GM19099 (cell line): Measurements from ENCODE around the gene UBR3.

ENCODE experiments used
- POLR2A ChIP-seq: IDR thresholded peaks from 3 replicates; pipeline ENCODE4 v1.6.1; 2011; ENCODE audit warnings: low read depth; ENCODE audit not compliant: insufficient read length; ENCODE audit errors: extremely low read depth

The UBR3 gene

DNA sequence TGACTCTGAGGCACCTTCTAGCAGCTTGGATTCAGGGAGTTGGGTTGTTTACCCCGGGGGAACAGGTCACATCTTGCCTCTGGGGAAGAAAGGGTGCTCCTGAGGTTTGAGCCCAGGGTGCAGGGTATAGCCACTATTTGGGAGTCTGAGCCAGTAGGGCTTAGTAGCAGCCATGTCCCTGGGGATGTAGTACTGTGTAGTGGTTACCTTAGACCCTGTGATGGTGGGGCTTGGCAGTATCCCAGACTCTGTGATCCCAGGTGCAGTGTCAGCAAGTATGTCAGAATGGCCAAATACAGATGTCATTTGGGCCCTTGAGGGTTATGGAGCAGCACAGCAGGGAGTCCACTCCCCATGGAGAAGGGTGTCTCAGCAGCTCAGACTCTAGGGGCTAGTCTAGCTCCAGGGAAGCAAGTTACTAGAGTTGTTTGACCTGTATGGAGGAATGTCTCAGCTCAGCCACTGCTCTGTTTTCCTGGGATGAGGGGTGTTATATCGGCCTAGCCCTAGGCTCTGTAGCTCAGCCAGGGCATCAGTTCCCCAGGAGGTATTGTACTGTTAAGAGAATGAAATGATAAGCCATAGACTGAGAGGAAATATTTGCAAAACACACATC is 151.3 kb downstream of the UBR3 start:
- no peak for TF ChIP-seq POLR2A

DNA sequence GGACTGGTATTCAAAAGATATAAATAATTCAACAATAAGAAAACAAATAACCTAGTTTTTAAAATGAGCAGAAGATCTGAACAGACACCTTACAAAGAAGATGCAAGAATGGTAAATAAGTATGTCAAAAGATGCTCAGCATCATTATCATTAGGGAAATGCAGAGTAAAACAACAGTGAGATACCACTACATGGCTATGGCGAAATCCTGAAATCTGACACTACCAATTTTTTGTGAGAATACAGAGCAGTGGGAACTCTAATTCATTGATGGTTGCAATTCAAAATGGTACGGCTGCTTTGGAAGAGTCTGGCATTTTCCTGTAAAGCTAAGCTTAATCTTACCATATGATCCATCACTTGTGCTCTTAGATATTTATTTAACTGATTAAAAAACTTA is 151.8 kb downstream of the UBR3 start:
- no peak for TF ChIP-seq POLR2A

DNA sequence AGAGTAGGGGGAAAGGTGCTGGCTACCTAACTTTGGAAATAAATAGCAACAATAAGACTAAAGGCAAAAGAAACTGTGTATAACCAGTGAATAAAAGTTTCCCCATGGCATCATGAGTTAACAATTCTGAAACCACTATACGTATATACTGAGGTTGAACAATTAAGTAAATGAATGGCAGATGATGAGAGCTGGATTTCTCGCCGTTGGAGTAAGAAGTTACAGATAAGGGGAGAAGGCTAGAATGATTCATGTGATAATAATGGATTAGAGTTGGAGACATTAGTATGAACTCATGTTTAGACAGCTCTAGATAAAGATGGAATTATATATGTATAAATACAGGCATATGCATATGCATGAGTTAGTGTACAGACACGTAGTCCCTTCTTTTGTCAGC is 152.7 kb downstream of the UBR3 start:
- no peak for TF ChIP-seq POLR2A

DNA sequence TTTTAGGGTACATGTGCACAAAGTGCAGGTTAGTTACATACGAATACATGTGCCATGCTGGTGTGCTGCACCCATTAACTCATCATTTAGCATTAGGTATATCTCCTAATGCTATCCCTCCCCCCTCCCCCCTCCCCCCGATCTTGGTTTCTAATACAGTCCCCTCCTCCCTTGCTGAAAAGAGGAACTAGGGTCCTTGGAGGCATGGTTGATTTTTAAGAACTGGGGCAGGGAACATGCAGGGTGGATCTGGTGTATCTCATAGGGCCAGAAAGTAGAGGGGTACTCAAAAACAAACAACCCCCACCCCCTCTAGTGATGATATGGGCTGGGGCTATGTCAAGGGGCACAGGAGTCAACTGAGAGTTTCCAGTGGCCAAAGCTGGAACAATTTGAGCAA is 153.4 kb downstream of the UBR3 start:
- TF ChIP-seq POLR2A: no peak

DNA sequence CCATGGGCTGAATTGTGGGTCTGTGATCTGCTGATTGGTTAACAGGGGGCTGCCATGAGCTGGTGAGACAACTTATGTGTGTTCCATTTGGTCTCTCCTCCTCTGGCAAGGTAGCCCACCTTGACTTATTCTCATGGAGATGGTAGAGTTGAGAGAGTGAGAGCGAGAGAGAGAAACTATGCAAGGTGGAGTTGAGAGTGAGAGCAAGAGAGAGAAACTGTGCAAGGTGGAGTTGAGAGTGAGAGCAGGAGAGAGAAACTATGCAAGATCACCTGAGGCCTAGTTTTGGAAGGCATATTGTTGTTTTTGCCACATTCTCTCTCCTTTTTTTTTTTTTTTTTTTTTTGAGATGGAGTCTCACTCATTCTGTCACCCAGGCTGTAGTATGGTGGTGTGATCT is 155.7 kb downstream of the UBR3 start:
- no peak for TF ChIP-seq POLR2A

DNA sequence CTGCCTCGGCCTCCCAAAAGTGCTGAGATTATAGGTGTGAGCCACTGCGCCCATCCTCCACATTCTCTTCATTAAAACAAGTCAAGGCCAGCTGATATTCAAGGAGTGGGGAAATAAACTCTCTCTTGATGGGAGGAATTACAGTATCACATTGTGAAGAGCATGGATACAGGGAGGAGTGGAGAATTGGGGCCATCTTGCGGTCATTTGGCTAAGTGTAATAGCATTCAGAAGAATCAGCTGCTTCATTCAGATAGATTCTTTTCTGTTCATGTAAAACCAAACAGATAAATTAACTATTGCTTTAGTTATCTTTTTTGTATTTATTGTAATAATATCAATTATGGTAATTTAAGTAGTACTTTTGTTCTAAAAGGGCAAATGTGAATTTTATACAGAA is 156.3 kb downstream of the UBR3 start:
- TF ChIP-seq POLR2A: no peak

DNA sequence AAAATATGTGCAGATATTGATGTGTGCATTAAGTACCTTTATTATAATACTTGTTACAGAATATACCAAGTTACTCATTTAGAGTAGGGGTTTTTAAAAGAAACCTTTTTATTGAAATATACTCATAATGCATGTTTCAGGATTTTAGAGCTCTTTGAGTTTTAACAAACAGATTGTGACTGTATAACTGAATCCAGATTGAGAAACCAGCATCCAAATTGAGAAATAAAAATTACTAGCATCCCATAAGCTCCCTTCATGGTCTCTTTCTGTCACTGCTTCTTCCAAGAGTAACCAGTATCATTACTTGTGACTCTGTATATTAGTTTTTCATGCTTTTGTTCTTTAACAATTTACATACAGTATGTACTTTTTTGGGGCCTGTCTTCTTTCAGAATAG is 156.9 kb downstream of the UBR3 start:
- TF ChIP-seq POLR2A: no peak

DNA sequence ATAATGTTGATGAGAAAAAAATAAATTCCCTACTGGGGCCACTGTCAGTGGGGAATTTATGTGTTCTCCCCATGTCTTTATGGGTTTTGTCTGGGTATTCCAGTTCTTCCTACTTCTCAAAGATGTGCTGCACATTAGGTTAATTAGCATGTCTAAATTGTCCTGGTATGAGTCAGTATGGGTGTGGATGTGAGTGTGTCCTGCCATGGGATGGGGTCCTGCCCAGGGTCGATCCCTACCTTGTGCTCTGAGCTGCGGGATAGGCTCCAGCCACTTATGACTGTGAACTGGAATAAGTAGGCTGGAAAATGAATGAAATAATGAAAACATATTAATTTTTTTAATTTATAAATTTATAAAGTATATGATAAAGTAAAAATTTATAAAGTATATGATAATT is 167.5 kb downstream of the UBR3 start:
- TF ChIP-seq POLR2A: no peak

DNA sequence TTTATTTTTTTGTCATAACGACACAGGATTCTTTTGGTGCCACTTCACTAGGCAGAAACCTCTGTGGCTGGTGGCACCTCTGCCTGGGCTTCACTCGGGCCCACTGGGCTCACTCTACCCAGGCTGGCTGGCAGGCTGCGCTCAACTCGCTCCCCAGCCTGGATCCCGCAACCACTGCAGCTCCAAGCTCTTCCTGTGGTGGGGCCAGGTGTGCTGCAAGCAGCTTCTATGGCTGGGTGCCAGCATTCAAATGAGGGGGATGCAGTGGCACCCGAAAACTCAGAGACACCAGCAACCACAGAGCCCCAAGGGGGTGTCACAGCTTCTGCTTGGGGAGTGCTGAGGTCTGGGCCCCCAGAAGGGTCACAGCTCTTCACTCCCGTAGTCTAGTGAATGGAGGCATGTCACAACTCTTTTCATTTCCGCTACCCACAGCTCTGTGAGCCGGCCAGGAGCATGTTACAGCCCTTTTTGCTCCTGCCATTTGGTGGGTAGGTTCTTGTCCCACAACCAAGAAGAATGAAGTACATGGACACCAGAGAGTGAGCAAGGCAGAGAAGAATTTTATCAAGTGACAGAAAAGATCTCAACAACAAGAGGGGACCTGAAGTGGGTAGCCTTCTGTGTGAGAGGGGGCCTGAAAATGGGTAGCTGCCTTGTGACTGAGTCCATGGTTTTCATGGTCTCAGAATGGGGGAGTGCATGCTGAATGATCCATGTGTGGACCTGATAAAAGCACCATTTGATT is 170.1 kb downstream of the UBR3 start:
- no peak for TF ChIP-seq POLR2A

DNA sequence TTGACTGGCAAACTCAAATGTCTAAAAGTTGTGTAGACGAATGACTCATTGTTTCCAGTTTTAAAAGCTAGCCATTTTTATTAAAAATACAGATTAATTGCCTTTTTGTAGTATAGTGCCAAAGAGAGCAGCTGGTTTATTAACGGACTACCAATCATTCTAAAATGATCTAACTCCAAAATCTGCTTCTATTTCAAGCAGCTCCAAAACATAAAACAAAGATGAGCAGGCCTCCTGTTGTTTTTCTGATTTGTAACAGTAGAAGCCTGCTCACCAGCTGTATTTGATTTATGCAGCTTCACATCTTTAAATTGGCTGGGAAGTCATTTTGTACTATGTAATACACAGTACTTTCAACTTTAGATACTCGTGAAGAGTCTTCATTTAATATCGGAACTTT is 171.8 kb downstream of the UBR3 start:
- TF ChIP-seq POLR2A: no peak

DNA sequence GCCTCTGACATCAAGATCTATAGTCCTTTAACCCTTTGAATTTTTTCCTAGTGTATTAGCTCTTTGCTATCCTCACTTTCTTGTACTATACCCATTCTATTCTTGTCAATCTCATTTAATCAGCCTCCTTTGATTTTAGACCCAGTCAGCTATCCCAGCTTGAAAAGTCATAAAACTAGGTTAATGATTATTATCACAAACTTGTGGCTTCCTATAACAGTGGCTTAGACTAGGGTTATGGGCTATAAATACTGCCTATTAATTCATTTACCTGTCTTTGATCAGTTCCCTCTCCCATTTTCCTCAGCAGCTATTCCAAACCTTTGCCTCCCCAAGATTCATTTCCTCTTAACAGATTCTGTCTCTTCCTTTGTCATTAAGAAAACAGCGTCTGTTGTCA is 174.8 kb downstream of the UBR3 start:
- no peak for TF ChIP-seq POLR2A

DNA sequence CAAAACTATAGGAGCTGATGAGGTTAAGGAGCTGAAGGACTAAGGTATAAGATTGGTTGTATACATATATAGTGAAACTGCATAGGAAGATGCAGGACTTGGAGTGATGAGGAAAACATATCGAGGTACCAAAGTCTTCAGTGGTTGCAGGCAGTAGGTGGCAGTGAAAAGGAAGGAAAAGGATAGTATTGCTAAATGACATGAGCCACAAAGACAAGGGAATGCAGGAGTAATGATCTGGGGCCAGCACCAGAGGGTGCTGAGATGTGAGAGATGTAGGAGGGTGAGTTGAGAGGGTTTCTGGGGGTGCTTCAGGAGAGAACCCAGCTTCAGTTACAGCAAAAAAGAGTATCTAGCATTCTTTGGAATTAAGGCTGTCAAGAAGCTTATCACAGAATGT is 178.4 kb downstream of the UBR3 start:
- no peak for TF ChIP-seq POLR2A

DNA sequence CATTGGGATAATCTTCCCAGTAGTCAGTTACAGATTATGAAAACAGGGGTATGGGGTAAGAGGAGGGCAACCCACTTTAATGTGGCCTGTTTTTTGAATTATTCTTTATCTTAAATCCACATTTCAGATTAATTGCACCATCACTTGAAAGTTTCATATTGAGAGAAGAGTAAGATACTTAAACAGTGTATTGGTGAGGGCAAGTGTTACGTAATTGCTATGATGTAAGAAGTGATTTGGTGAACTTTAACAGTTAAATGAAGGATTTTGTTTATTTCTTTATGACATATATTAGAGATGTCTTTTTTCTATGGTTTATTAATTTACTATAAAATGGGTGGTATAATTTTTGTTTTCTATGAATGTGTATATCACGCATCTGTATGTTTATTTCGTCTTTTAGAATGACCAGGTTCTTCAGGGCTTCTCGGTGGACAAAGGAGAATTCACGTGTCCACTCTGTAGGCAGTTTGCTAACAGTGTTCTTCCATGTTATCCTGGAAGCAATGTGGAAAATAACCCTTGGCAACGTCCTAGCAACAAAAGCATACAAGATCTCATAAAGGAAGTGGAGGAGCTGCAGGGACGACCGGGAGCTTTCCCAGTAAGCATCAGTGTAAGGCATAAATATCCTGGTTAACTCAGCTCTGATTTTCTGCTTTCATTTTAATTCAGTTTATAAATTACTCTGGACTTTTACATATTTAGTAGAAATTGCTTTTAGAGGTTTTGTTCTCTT is 179.5 kb downstream of the UBR3 start:
- TF ChIP-seq POLR2A: no peak

DNA sequence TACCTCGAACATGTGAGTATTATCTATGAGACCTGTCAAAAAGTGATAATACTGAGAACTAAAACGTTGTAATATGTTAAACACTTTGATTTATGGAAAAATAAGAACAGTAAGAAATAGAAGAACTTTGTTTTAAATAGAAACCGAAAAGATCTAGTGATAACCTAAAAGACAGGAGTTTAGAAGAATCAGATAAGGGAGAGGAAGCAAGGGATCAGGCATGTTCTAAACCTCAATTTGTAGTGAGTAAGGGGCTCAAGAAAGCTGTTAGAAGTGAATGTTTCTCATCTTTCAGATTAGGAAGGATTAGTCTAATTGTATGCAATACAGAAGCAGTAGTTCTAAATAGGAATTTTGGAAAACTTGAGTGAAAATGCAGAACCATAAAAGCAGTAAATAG is 182.0 kb downstream of the UBR3 start:
- no peak for TF ChIP-seq POLR2A

DNA sequence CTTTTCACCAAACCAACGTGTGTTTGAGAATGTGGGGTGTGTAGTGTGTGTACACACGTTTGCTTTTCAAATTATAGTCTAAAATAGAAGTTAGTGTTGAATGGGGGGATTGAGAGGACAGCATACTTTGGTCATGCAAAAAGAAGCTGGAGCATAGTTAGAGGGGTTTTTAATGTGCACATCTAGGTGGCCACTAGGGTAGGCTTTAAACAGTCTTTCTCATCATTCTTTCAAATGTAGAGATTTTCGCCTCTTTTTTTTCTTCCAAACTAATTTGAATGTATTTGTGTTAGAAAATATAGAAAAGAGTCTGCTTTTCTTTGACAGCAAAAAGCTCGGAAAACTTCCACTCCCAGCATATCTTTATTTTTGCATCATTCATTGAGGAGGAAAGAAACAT is 185.5 kb downstream of the UBR3 start:
- no peak for TF ChIP-seq POLR2A
